GM10266 (cell line): ENCODE results near the gene WDR90.
A peak's percentile ranks its signal among the peaks of the same experiment; 100 is the strongest.

Experiments
- DNase-seq: peaks from one replicate; pipeline ENCODE4 v3.0.0; 2012; ENCODE audit errors: extremely low spot score
- TF ChIP-seq, protein P1 (sequence below): IDR thresholded peaks from 2 replicates; pipeline ENCODE4 v1.5.1; 2012; ENCODE audit warnings: mild to moderate bottlenecking, low read depth; ENCODE audit not compliant: control insufficient read depth, insufficient read depth; ENCODE audit errors: missing control alignments

Gene WDR90

DNA sequence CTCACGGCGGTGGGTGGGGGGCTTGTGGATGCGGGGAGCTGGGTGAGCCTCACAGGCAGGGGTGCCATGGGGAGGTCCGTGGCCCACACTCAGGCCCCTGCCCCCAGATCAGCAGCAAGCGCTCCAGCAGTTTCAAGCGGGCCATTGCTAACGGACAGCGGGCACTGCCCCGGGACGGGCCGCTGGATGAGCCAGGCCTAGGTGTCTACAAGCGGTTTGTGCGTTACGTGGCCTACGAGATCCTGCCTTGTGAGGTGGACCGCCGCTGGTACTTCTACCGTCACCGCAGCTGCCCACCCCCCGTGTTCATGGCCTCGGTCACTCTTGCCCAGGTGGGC is 27.4 kb downstream of the WDR90 start:
- TF ChIP-seq, protein P1, sequence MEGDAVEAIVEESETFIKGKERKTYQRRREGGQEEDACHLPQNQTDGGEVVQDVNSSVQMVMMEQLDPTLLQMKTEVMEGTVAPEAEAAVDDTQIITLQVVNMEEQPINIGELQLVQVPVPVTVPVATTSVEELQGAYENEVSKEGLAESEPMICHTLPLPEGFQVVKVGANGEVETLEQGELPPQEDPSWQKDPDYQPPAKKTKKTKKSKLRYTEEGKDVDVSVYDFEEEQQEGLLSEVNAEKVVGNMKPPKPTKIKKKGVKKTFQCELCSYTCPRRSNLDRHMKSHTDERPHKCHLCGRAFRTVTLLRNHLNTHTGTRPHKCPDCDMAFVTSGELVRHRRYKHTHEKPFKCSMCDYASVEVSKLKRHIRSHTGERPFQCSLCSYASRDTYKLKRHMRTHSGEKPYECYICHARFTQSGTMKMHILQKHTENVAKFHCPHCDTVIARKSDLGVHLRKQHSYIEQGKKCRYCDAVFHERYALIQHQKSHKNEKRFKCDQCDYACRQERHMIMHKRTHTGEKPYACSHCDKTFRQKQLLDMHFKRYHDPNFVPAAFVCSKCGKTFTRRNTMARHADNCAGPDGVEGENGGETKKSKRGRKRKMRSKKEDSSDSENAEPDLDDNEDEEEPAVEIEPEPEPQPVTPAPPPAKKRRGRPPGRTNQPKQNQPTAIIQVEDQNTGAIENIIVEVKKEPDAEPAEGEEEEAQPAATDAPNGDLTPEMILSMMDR: no peak
- DNase-seq: no peak

DNA sequence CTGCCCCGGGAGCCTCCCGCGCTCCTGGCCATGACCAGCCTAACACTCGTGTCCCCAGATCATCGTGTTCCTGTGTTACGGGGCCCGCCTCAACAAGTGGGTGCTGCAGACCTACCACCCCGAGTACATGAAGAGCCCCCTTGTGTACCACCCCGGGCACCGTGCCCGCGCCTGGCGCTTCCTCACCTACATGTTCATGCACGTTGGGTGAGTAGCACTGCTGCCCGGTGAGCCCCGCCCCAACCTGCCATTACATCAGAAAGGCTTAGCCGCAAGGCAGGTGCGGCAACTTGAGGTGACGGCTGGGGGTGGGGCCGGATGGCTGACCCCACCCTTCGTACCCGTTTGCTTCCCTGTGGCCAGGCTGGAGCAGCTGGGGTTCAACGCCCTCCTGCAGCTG is 27.7 kb downstream of the WDR90 start:
- DNase-seq: no peak
- TF ChIP-seq, protein P1: no peak

DNA sequence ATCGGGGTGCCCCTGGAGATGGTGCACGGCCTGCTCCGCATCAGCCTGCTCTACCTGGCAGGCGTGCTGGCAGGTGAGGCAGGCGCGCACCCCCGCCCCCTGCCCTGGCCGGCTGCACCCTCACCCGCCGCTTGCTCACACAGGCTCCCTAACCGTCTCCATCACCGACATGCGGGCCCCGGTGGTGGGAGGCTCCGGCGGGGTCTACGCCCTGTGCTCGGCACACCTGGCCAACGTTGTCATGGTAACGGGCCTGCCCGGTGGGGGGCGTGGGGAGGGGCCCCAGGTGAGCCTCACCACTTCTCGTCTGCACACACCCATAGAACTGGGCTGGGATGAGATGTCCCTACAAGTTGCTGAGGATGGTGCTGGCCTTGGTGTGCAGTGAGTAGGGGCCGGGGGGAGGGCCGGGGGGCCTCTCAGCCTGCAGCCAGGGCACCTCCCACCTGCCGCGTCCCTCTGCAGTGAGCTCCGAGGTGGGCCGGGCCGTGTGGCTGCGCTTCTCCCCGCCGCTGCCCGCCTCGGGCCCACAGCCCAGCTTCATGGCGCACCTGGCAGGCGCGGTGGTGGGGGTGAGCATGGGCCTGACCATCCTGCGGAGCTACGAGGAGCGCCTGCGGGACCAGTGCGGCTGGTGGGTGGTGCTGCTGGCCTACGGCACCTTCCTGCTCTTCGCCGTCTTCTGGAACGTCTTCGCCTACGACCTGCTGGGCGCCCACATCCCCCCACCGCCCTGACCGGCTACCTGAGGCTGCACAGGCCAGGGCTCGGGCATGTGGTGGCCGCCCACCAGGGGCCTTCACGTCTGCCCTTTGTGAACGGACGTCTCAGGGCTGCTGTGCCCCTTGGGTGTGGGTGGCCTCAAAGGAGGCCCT is 28.4 kb downstream of the WDR90 start:
- TF ChIP-seq, protein P1: no peak
- DNase-seq: no peak

DNA sequence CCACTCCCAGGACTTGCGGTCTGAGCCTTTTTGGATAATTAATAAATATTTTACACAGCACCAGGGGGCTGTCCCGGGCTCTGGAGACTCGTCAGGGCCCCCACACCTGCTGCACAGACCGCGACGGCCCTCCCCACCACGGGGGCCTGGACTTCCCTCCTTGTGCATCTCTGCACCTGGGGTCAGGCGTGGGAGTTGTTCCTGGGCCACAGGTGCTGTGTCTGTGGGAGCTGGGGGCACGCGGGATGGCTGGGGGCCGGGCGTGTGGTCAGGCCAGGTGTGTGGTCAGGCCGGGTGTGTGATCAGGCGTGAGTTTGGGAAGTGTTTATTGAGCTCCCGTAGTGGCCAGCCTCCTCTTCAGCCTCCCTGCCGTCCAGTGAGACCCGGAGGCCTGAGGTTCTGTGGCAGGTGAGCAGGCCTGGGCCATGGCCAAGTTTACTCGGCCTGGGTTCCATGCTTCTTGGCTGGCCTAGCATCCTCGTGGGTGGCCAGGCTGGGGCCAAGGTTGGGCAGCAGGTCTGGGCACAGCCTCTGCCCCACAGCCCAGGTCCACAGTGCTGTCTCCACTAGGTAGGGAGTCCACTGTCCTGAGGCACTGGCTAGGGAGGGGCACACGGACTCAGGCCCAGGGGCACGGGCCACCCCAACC is 29.2 kb downstream of the WDR90 start:
- TF ChIP-seq, protein P1: no peak
- DNase-seq: no peak

- TF ChIP-seq, protein P1: no peak
- DNase-seq: peak; percentile 73
Measured at GRCh38 chr16:678858-679813, 30.0 kb downstream of the WDR90 start.

GRCh38 chr16:679814-680624 is 30.9 kb downstream of the WDR90 start, which contains the start of gene STUB1:
Gene STUB1, plus strand, starts transcription at chr16:680410. Its CDS starts 116 bp downstream, at chr16:680526.
- TF ChIP-seq, protein P1: no peak
- DNase-seq: peak; percentile 94
